Activated naive CD8-positive, alpha-beta T cell treated with anti-CD3 and anti-CD28 coated beads, Interleukin-2, amount 50 U/mL, for 16 hours (primary cell): ENCODE measurements around the gene ENDOV.

Experiments
- DNase-seq: peaks from one replicate; pipeline ENCODE4 v3.0.0-alpha.2; 2020; ENCODE audit warnings: low read depth, low spot score

ENDOV gene

GRCh38 chr17:80482555-80483308 lies 67.8 kb downstream of the ENDOV start:
- DNase-seq: no peak

- no peak for DNase-seq
Observed at GRCh38 chr17:80485846-80486245, 70.9 kb downstream of the ENDOV start.

GRCh38 chr17:80486692-80487091 lies 71.7 kb downstream of the ENDOV start:
- no peak for DNase-seq

- DNase-seq: no peak
Observed at GRCh38 chr17:80487511-80487910, 72.5 kb downstream of the ENDOV start.
